ENCODE data around the gene EEF2KMT. TPM values are rescaled to one million over a fixed set of nuclear protein-coding genes. Genes with fewer than 3 reads are reported as not detected.

Gene EEF2KMT
- total RNA-seq, 5 donors from 2014 or later (not counting 1 experiment from before 2014, with no cell fraction given) = 3.6 to 16.1 (median 11.7) TPM

GRCh38 chr16:5062051-5062450, 35.5 kb downstream of the EEF2KMT start:
- WGBS (ENCODE audit: insufficient coverage) = 89% methylated on average over 8 of the region's 11 CpGs
- H3K4me3 Mint-ChIP-seq = no peak overlapping the region
- Histone ChIP-seq H3K9me3 (no peaks in the 10 kb centered on the region), H3K4me3 (ENCODE audit: control insufficient read depth in 1 of 2, extremely low read depth in 1 of 2, low read length in 1 of 2) (no peak overlapping the region), H3K27me3 (replicated peaks in 1 of 2; ENCODE audit: control insufficient read depth in 2 of 2, extremely low read depth in 1 of 2, insufficient read depth in 2 of 2, low read length in 1 of 2) (peaks cover 0 to 10% of the 10 kb centered on the region in 2 experiments), H3K27ac (ENCODE audit: low read length) (no peak overlapping the region), H3K36me3 (ENCODE audit: control insufficient read depth in 2 of 2, extremely low read depth in 1 of 2, insufficient read depth in 1 of 2, low read length in 1 of 2) (no peaks in the 10 kb centered on the region), H3K4me1 (ENCODE audit: control insufficient read depth in 1 of 2, extremely low read depth in 1 of 2, insufficient read depth in 2 of 2, low read length in 2 of 2) (no peaks in the 10 kb centered on the region)
- ATAC-seq (replicated peaks in 1 of 4) = no peak
- POLR2A ChIA-PET = no interaction called here
- CTCF ChIA-PET = no interaction called here
- H3K9me3 Mint-ChIP-seq = no peaks in the 10 kb centered on the region
- no peaks in the 10 kb centered on the region for H3K36me3 Mint-ChIP-seq
- no peak for DNase-seq
- no peaks in the 10 kb centered on the region for H3K4me1 Mint-ChIP-seq
- H3K27me3 Mint-ChIP-seq = peaks cover 0 to 5% of the 10 kb centered on the region in 2 donors
- H3K27ac Mint-ChIP-seq = no peak overlapping the region

- no peak overlapping the region for H3K4me3 ChIP-seq (ENCODE audit: control insufficient read depth in 1 of 2, extremely low read depth in 1 of 2, low read length in 1 of 2)
- no peak overlapping the region for H3K27ac ChIP-seq (ENCODE audit: low read length)
- ChIA-PET CTCF (no interaction called here), POLR2A (no interaction called here)
- Mint-ChIP-seq H3K4me1 (no peaks in the 10 kb centered on the region), H3K27ac (no peak overlapping the region), H3K27me3 (peaks cover 0 to 5% of the 10 kb centered on the region in 2 donors), H3K36me3 (no peaks in the 10 kb centered on the region), H3K4me3 (no peak overlapping the region), H3K9me3 (no peaks in the 10 kb centered on the region)
- 92% methylated on average over 2 of the region's 10 CpGs for WGBS (ENCODE audit: insufficient coverage)
- no peaks in the 10 kb centered on the region for H3K36me3 ChIP-seq (ENCODE audit: control insufficient read depth in 2 of 2, extremely low read depth in 1 of 2, insufficient read depth in 1 of 2, low read length in 1 of 2)
- H3K4me1 ChIP-seq (ENCODE audit: control insufficient read depth in 1 of 2, extremely low read depth in 1 of 2, insufficient read depth in 2 of 2, low read length in 2 of 2) = peaks cover 0 to 3% of the 10 kb centered on the region in 2 experiments
- DNase-seq (no peak), ATAC-seq (replicated peaks in 1 of 4) (no peak)
- peaks cover 0 to 17% of the 10 kb centered on the region in 2 experiments for H3K27me3 ChIP-seq (replicated peaks in 1 of 2; ENCODE audit: control insufficient read depth in 2 of 2, extremely low read depth in 1 of 2, insufficient read depth in 2 of 2, low read length in 1 of 2)
- H3K9me3 ChIP-seq = no peaks in the 10 kb centered on the region
Observed at GRCh38 chr16:5060073-5060641, 37.4 kb downstream of the EEF2KMT start.

- CTCF ChIA-PET = no interaction called here
- H3K4me3 ChIP-seq (ENCODE audit: control insufficient read depth in 1 of 2, extremely low read depth in 1 of 2, low read length in 1 of 2) = no peak overlapping the region
- peaks cover 0 to 17% of the 10 kb centered on the region in 2 experiments for H3K27me3 ChIP-seq (replicated peaks in 1 of 2; ENCODE audit: control insufficient read depth in 2 of 2, extremely low read depth in 1 of 2, insufficient read depth in 2 of 2, low read length in 1 of 2)
- DNase-seq = no peak
- no peaks in the 10 kb centered on the region for H3K9me3 ChIP-seq
- H3K9me3 Mint-ChIP-seq = no peaks in the 10 kb centered on the region
- peaks cover 0 to 5% of the 10 kb centered on the region in 2 donors for H3K27me3 Mint-ChIP-seq
- H3K27ac Mint-ChIP-seq = no peak overlapping the region
- H3K4me3 Mint-ChIP-seq = no peak overlapping the region
- peaks cover 0 to 3% of the 10 kb centered on the region in 2 experiments for H3K4me1 ChIP-seq (ENCODE audit: control insufficient read depth in 1 of 2, extremely low read depth in 1 of 2, insufficient read depth in 2 of 2, low read length in 2 of 2)
- H3K36me3 ChIP-seq (ENCODE audit: control insufficient read depth in 2 of 2, extremely low read depth in 1 of 2, insufficient read depth in 1 of 2, low read length in 1 of 2) = no peaks in the 10 kb centered on the region
- ATAC-seq (replicated peaks in 1 of 4) = no peak
- WGBS (ENCODE audit: insufficient coverage) = 75% methylated on average over 3 of the region's 6 CpGs
- POLR2A ChIA-PET = no interaction called here
- no peak overlapping the region for H3K27ac ChIP-seq (ENCODE audit: low read length)
- H3K36me3 Mint-ChIP-seq = no peaks in the 10 kb centered on the region
- H3K4me1 Mint-ChIP-seq = no peaks in the 10 kb centered on the region
Observed at GRCh38 chr16:5059386-5060072, 38.1 kb downstream of the EEF2KMT start.

- H3K4me3 Mint-ChIP-seq = no peak overlapping the region
- no peaks in the 10 kb centered on the region for H3K36me3 ChIP-seq (ENCODE audit: control insufficient read depth in 2 of 2, extremely low read depth in 1 of 2, insufficient read depth in 1 of 2, low read length in 1 of 2)
- no CpG with 5 or more reads among the region's 7 CpGs for WGBS (ENCODE audit: insufficient coverage)
- no peak overlapping the region for H3K27ac ChIP-seq (ENCODE audit: low read length)
- DNase-seq (no peak), ATAC-seq (replicated peaks in 1 of 4) (no peak)
- H3K27me3 Mint-ChIP-seq = peaks cover 0 to 5% of the 10 kb centered on the region in 2 donors
- no peaks in the 10 kb centered on the region for H3K9me3 Mint-ChIP-seq
- H3K36me3 Mint-ChIP-seq = no peaks in the 10 kb centered on the region
- ChIA-PET CTCF (no interaction called here), POLR2A (no interaction called here)
- no peaks in the 10 kb centered on the region for H3K9me3 ChIP-seq
- no peak overlapping the region for H3K27ac Mint-ChIP-seq
- no peaks in the 10 kb centered on the region for H3K4me1 Mint-ChIP-seq
- H3K4me3 ChIP-seq (ENCODE audit: control insufficient read depth in 1 of 2, extremely low read depth in 1 of 2, low read length in 1 of 2) = no peak overlapping the region
- peaks cover 0 to 3% of the 10 kb centered on the region in 2 experiments for H3K4me1 ChIP-seq (ENCODE audit: control insufficient read depth in 1 of 2, extremely low read depth in 1 of 2, insufficient read depth in 2 of 2, low read length in 2 of 2)
- peaks cover 0 to 17% of the 10 kb centered on the region in 2 experiments for H3K27me3 ChIP-seq (replicated peaks in 1 of 2; ENCODE audit: control insufficient read depth in 2 of 2, extremely low read depth in 1 of 2, insufficient read depth in 2 of 2, low read length in 1 of 2)
Observed at GRCh38 chr16:5058476-5058875, 39.1 kb downstream of the EEF2KMT start.

- Mint-ChIP-seq H3K4me1 (no peaks in the 10 kb centered on the region), H3K27me3 (no peaks in the 10 kb centered on the region), H3K9me3 (no peaks in the 10 kb centered on the region), H3K4me3 (no peak overlapping the region), H3K36me3 (no peaks in the 10 kb centered on the region), H3K27ac (no peak overlapping the region)
- peak; percentile 48 to 73 (median 66) for ATAC-seq (replicated peaks in 1 of 4)
- ChIA-PET CTCF (interaction anchor here in 1 of 2 donors (0.9 kb wide), 1 partner anchor 29 kb away, joined by 3 read pairs; no protein-coding TSS in a partner anchor), POLR2A (interaction anchor here in 1 of 2 donors (0.6 kb wide), 1 partner anchor 21 kb away, joined by 3 read pairs; no protein-coding TSS in a partner anchor)
- peak in 25 of 35 experiments; percentile 6 to 57 (median 22) for DNase-seq
- Histone ChIP-seq H3K27ac (ENCODE audit: low read length) (no peak overlapping the region), H3K36me3 (ENCODE audit: control insufficient read depth in 2 of 2, extremely low read depth in 1 of 2, insufficient read depth in 1 of 2, low read length in 1 of 2) (no peaks in the 10 kb centered on the region), H3K9me3 (no peaks in the 10 kb centered on the region), H3K4me3 (ENCODE audit: control insufficient read depth in 1 of 2, extremely low read depth in 1 of 2, low read length in 1 of 2) (no peak overlapping the region), H3K27me3 (replicated peaks in 1 of 2; ENCODE audit: control insufficient read depth in 2 of 2, extremely low read depth in 1 of 2, insufficient read depth in 2 of 2, low read length in 1 of 2) (peaks cover 0 to 11% of the 10 kb centered on the region in 2 experiments), H3K4me1 (ENCODE audit: control insufficient read depth in 1 of 2, extremely low read depth in 1 of 2, insufficient read depth in 2 of 2, low read length in 2 of 2) (peaks cover 0 to 3% of the 10 kb centered on the region in 2 experiments)
- 17% methylated on average over 8 of the region's 11 CpGs for WGBS (ENCODE audit: insufficient coverage)
Observed at GRCh38 chr16:5056352-5056751, 41.2 kb downstream of the EEF2KMT start.

- Mint-ChIP-seq H3K27me3 (no peaks in the 10 kb centered on the region), H3K9me3 (peaks cover 0 to 5% (median 5%) of the 10 kb centered on the region in 3 donors), H3K36me3 (no peaks in the 10 kb centered on the region), H3K4me3 (no peak overlapping the region), H3K27ac (no peak overlapping the region), H3K4me1 (peaks cover 0 to 3% (median 0%) of the 10 kb centered on the region in 3 donors)
- WGBS (ENCODE audit: insufficient coverage) = 80% methylated on average over 9 of the region's 16 CpGs
- Histone ChIP-seq H3K27ac (ENCODE audit: low read length) (no peak overlapping the region), H3K4me3 (ENCODE audit: control insufficient read depth in 1 of 2, extremely low read depth in 1 of 2, low read length in 1 of 2) (no peak overlapping the region), H3K9me3 (peaks cover 4% of the 10 kb centered on the region), H3K4me1 (ENCODE audit: control insufficient read depth in 1 of 2, extremely low read depth in 1 of 2, insufficient read depth in 2 of 2, low read length in 2 of 2) (peaks cover 0 to 3% of the 10 kb centered on the region in 2 experiments), H3K36me3 (ENCODE audit: control insufficient read depth in 2 of 2, extremely low read depth in 1 of 2, insufficient read depth in 1 of 2, low read length in 1 of 2) (no peaks in the 10 kb centered on the region), H3K27me3 (replicated peaks in 1 of 2; ENCODE audit: control insufficient read depth in 2 of 2, extremely low read depth in 1 of 2, insufficient read depth in 2 of 2, low read length in 1 of 2) (peaks cover 0 to 11% of the 10 kb centered on the region in 2 experiments)
- CTCF ChIA-PET = no interaction called here
- ATAC-seq (replicated peaks in 1 of 4) = no peak
- DNase-seq = no peak
- POLR2A ChIA-PET = interaction anchor here in 1 of 2 donors (0.6 kb wide), 1 partner anchor 12 kb away, joined by 4 read pairs; no protein-coding TSS in a partner anchor
Observed at GRCh38 chr16:5054876-5055865, 42.4 kb downstream of the EEF2KMT start.
